ENCODE measurements around the gene COX6A1. TPM values are rescaled to one million over a fixed set of nuclear protein-coding genes. Genes with fewer than 3 reads are reported as not detected.
"Not testable (repeated sequence)": the region's sequence is repeated elsewhere in the genome, so short reads cannot be mapped to it uniquely, and the experiment has no call there.

The COX6A1 gene
- total RNA-seq, 1 donor from 2014 or later: 889 TPM

GRCh38 chr12:120445911-120446843 lies 8.3 kb downstream of the COX6A1 start, which contains the start of the genes GATC and TRIAP1:
TSS of gene GATC (plus strand) at chr12:120446444. CDS start at chr12:120446481, 37 bp downstream.
TSS of gene TRIAP1 (minus strand) at chr12:120446384. CDS start at chr12:120446372, 12 bp downstream.
- no peak for DNase-seq (ENCODE audit: low read depth)
- no peak for TF ChIP-seq CTCF (conservative IDR thresholded peaks at IDR 0.05; ENCODE audit: low read depth, low read length)
- peak within 1 kb of the TSS; percentile 90 for H3K4me3 ChIP-seq (ENCODE audit: low read depth, low read length)

- DNase-seq (ENCODE audit: low read depth): not testable (repeated sequence)
These were observed 8.9 kb downstream of the COX6A1 start for GRCh38 chr12:120446844-120447178.

GRCh38 chr12:120447992-120448391 lies 10.1 kb downstream of the COX6A1 start:
- no peak overlapping the region for H3K4me3 ChIP-seq (ENCODE audit: low read depth, low read length)
- no peak for DNase-seq (ENCODE audit: low read depth)
- no peak for TF ChIP-seq CTCF (conservative IDR thresholded peaks at IDR 0.05; ENCODE audit: low read depth, low read length)

More at GRCh38 chr12:120446844-120447178, 8.9 kb downstream of the COX6A1 start:
- peak overlapping the region; percentile 90 for H3K4me3 ChIP-seq (ENCODE audit: low read depth, low read length)

GRCh38 chr12:120452524-120452923 lies 14.6 kb downstream of the COX6A1 start:
- DNase-seq (ENCODE audit: low read depth); H3K4me3 ChIP-seq (ENCODE audit: low read depth, low read length): not testable (repeated sequence)

- no peak for TF ChIP-seq CTCF (conservative IDR thresholded peaks at IDR 0.05; ENCODE audit: low read depth, low read length)
- no peak overlapping the region for H3K4me3 ChIP-seq (ENCODE audit: low read depth, low read length)
- DNase-seq (ENCODE audit: low read depth): no peak
These were observed 15.3 kb downstream of the COX6A1 start for GRCh38 chr12:120453060-120453750.

GRCh38 chr12:120453977-120454376 lies 16.1 kb downstream of the COX6A1 start:
- TF ChIP-seq CTCF (conservative IDR thresholded peaks at IDR 0.05; ENCODE audit: low read depth, low read length): peak; percentile 70
- no peak overlapping the region for H3K4me3 ChIP-seq (ENCODE audit: low read depth, low read length)
- no peak for DNase-seq (ENCODE audit: low read depth)

GRCh38 chr12:120455302-120455701 lies 17.4 kb downstream of the COX6A1 start:
- no peak overlapping the region for H3K4me3 ChIP-seq (ENCODE audit: low read depth, low read length)
- DNase-seq (ENCODE audit: low read depth): no peak
- TF ChIP-seq CTCF (conservative IDR thresholded peaks at IDR 0.05; ENCODE audit: low read depth, low read length): no peak

Data from epithelial cell of proximal tubule (primary cell).